Measurements from ENCODE around the gene PLEKHG5.

GRCh38 chr1:6515771-6516170 is 24.3 kb upstream of the PLEKHG5 start:
- TF ChIP-seq, protein P1, sequence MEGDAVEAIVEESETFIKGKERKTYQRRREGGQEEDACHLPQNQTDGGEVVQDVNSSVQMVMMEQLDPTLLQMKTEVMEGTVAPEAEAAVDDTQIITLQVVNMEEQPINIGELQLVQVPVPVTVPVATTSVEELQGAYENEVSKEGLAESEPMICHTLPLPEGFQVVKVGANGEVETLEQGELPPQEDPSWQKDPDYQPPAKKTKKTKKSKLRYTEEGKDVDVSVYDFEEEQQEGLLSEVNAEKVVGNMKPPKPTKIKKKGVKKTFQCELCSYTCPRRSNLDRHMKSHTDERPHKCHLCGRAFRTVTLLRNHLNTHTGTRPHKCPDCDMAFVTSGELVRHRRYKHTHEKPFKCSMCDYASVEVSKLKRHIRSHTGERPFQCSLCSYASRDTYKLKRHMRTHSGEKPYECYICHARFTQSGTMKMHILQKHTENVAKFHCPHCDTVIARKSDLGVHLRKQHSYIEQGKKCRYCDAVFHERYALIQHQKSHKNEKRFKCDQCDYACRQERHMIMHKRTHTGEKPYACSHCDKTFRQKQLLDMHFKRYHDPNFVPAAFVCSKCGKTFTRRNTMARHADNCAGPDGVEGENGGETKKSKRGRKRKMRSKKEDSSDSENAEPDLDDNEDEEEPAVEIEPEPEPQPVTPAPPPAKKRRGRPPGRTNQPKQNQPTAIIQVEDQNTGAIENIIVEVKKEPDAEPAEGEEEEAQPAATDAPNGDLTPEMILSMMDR (IDR thresholded peaks at IDR 0.05): no peak
- TF ChIP-seq POLR2A (IDR thresholded peaks at IDR 0.05): no peak
- no peak for TF ChIP-seq EP300 (IDR thresholded peaks at IDR 0.05)
